GM19468 (cell line): ENCODE results near the gene LRRN3.

ENCODE experiments used
- ATAC-seq: cut with Tn5 transposase; IDR thresholded peaks from one replicate; pipeline ENCODE4 v1.9.1; 2021; ENCODE audit warnings: mild to moderate bottlenecking, moderate library complexity, moderate number of reproducible peaks; ENCODE audit not compliant: unreplicated experiment; ENCODE audit errors: extremely low read depth

LRRN3 gene

GRCh38 chr7:111159426-111159825, 68.5 kb downstream of the LRRN3 start:
- no peak for ATAC-seq

- ATAC-seq = no peak
Measured at GRCh38 chr7:111160297-111160696, 69.4 kb downstream of the LRRN3 start.

GRCh38 chr7:111162692-111163091, 71.8 kb downstream of the LRRN3 start:
- no peak for ATAC-seq

- ATAC-seq = no peak
Measured at GRCh38 chr7:111164442-111164841, 73.5 kb downstream of the LRRN3 start.

GRCh38 chr7:111168182-111168581, 77.3 kb downstream of the LRRN3 start:
- ATAC-seq = no peak

- no peak for ATAC-seq
Measured at GRCh38 chr7:111172564-111173257, 81.8 kb downstream of the LRRN3 start.

GRCh38 chr7:111173528-111173927, 82.6 kb downstream of the LRRN3 start:
- ATAC-seq = no peak

GRCh38 chr7:111173990-111174389, 83.1 kb downstream of the LRRN3 start:
- ATAC-seq = peak; percentile 49

GRCh38 chr7:111174510-111174909, 83.6 kb downstream of the LRRN3 start:
- no peak for ATAC-seq
